Lower leg skin (tissue), 3 donors: ENCODE data around the gene TNFRSF8.

Source experiments
- CTCF ChIP-seq, 3 donors: fragments of 450-650 bp; IDR thresholded peaks; one replicate each; pipeline ENCODE4 v1.5.1; 2016; ENCODE audit warnings: antibody characterized with exemption in 3 of 3, mild to moderate bottlenecking in 3 of 3, moderate library complexity in 2 of 3
- POLR2A ChIP-seq, 2 donors: fragments of 450-650 bp; IDR thresholded peaks; one replicate each; pipeline ENCODE4 v1.6.1; 2016 to 2017; ENCODE audit warnings: antibody characterized with exemption in 2 of 2, mild to moderate bottlenecking in 1 of 2, moderate library complexity in 1 of 2

- TF ChIP-seq CTCF (IDR thresholded peaks at IDR 0.05), result no peak
- TF ChIP-seq POLR2A (IDR thresholded peaks at IDR 0.05), result no peak
These were observed 5.1 kb downstream of the TNFRSF8 start for GRCh38 chr1:12067900-12068821.
